ENCODE data around the gene C1orf159.

- no peak for TF ChIP-seq CTCF (IDR thresholded peaks at IDR 0.05)
- TF ChIP-seq POLR2A (IDR thresholded peaks at IDR 0.05) = no peak
These were observed 21.6 kb upstream of the C1orf159 start for GRCh38 chr1:1137256-1138045.

Data from sigmoid colon (tissue), 3 donors.